Measurements from ENCODE around the gene TEX29.

TEX29 gene

DNA sequence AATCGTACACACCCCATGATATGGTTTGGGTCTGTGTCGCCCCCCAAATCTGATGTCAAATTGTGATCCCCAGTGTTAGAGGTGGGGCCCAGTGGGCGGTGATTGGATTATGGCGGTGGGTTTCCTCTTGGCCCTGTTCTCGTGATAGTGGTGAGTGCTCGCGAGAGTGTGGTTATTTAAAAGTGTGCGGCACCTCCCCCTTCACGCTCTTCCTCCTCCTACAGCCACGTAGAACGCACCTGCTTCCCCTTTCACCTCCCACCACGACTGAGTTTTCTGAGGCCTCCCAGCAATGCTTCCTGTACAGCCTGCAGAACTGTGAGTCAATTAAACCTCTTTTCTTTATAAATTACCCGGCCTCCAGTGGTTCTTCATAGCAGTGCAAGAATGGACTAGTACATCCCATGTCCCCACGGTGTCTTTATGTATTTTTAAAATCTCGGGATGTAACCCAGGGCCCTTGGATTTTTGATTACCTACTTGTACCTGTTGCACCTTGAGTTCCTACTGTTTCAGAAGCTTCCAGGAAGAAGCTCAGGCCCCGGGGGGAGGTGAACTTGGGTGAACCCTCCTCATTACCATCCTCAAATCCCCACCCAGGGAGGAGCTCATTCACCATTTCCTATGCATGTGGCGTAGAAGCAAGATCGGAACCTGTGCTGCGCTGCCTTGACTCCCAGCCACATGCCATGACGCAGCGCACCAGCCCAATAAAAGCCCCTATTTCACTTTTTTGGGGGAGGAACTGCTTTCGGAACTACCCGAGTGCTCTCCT is 52.4 kb downstream of the TEX29 start:
- no peak for DNase-seq

DNA sequence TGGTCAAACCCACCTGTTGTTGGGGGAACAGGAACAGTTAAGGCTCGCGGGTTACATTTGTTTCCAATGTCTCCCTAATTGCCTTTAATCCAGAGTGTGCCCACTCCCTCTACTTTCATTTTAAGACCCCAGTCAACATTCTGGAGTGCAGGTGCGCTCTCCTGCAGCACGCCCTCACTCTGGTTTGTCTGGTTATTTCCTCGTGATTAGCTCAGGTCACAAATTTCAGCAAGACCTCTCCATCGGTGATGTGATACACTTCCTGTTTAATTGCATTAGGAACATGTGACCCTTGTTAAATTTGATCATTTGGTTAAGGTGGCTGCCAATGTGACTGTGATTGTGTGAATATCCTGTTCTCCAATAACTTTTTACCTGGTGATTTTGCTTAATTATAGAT is 53.0 kb downstream of the TEX29 start:
- DNase-seq, result no peak

DNA sequence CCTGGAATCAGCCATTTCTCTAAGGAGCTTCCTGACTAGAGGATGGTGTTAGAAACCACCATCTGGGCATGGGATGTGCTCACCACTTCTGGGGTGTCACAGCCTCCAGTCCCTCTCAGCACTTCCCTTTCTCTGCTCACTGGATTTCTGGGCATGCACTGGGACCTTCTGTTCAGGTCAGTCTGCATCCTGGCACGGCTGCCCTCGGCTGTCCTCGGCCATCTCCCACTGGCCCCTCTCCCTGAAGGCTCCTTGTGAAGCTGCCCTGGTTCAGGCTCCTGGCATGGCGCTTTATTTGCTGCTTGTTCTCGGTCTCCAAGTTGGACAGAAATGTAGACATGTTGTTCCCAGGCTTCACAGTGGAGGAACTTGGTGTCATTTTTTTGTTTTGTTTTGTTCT is 60.0 kb downstream of the TEX29 start:
- DNase-seq, result no peak

DNA sequence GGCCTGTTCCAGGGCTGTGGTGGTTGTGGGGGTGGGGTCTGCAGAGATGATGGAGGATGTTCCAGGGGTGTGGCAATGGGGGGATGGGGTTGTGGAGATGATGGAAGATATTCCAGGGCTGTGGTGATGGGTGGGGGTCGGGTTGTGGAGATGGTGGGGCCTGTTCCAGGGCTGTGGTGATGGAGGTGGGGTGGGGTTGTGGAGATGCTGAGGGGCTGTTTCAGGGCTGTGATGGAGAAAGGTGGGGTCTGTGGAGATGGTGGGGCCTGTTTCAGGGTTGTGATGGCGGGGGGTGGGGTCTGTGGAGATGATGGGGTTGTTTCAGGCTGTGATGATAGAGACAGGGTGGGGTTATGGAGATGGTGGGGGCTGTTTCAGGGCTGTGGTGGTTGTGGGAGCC is 62.0 kb downstream of the TEX29 start:
- DNase-seq, result no peak

DNA sequence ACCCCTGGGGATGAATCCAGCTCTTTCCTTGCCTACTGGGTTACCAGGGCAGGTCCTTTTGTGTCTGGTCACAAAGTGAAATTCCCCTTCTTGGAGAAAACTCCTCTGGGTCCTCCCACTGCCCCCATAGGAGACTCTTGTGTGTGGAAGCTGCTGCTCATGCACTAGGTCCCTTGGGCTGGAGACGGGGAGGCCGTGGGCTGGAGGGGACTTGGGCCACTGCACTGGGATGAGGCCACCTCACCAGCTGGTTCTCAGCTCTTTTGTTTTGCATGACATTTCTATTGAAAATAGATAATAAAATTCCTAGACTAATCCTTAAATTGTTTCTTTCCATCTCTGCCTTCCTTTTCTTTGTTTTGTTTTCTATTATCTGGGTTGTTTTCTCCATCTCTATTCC is 62.4 kb downstream of the TEX29 start:
- DNase-seq, result no peak

DNA sequence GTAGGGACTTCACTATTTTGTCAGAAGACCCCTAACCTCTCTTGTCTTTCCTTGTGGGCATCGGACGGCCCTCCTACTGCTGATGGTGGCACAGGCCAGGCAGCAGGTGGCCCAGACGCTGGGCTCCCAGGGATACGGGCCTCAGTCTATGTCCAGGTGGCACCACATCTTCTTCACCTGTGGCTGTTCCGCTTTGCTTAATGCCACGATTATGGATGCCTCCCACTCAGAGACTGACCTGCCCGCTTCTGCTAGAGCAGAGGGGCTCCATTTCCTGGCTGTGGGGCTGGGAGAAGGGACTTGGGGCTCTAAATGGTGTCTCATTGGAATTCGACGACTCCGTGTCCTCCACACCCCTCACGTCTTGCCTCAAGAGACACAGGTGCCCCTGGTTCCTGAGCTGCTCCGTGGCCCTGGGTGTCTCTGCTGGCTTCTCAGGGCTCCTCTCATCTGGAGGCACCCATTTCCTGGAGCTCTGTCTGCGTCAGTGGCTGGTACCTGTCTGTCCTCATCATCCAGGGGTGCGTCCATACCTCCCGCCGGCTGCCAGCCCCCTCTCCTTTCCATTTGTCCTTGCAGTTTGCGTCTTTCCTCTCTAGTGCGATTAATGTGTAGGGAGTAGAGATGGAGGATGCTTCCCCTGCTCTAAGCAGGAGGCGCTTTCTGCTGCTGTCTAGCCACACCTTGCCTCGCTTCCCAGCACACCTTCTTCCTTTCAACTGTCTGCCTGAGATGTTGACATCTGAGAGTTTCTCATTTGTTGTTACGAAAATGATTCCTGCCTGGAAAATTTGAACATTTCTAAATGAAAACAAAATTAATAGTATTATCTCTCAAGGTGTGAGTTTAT is 63.4 kb downstream of the TEX29 start:
- no peak for DNase-seq

DNA sequence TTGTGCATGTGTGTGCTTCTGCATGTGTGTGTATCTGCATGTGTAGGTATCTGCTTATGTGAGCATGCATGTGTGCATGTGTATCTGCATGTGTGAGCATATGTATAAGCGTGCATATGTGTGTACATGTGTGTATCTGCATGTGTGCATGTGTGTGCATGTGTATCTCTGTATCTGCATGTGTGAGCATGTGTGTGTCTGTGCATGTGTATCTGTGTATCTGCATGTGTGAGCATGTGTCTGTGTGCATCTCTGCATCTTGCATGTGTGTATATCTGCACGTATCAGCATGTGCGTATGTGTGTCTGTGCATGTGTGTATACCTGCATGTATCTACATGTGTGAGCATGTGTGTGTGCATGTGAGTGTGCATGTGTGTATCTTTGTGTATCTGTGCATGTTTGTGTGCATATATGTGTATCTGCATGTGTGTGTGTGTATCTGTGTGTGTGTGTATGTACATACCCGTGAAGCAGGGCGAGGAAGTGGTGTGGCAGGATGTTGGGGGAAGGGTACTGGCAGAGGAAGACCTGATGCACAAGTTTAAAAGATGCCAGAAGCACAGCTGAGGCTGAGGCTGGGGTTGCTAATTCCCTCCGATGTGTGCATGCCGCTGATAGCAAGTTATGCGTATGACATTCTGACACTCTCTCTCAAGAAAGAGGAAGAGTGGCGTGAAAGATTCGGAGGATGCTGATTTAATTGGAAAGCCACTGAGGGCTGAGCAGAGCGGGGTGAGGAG is 64.2 kb downstream of the TEX29 start:
- no peak for DNase-seq

DNA sequence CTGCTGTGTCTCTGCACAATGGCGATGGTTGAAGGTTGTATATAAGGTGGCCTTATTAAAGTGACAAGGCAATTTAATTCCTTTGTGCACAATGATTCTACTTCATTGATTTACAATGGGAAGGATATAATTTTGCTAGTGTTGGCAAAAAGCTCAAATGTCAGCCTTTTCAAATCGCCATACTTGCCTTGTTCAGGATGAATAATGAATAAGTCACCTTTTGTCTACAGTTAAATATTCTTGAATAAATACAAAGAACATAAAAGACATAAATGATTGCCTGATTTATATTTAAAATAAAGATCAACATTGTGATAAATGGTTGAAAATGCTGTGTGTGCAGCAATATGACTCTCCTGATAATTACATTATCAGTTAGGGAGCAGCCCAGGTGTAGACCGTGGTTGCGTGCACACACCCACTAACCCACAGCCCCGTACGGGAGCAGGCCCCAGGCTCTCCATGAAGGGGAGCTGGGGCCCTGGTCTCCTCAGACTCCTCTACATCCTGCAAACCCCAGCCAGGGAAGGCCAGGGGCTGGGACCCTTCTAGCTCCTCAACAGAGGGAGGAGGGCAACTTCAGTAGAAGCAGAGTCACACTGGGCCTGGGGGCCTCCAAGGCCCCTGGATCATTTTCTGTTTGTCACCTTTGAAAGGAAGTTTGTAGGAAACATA is 64.9 kb downstream of the TEX29 start:
- no peak for DNase-seq

DNA sequence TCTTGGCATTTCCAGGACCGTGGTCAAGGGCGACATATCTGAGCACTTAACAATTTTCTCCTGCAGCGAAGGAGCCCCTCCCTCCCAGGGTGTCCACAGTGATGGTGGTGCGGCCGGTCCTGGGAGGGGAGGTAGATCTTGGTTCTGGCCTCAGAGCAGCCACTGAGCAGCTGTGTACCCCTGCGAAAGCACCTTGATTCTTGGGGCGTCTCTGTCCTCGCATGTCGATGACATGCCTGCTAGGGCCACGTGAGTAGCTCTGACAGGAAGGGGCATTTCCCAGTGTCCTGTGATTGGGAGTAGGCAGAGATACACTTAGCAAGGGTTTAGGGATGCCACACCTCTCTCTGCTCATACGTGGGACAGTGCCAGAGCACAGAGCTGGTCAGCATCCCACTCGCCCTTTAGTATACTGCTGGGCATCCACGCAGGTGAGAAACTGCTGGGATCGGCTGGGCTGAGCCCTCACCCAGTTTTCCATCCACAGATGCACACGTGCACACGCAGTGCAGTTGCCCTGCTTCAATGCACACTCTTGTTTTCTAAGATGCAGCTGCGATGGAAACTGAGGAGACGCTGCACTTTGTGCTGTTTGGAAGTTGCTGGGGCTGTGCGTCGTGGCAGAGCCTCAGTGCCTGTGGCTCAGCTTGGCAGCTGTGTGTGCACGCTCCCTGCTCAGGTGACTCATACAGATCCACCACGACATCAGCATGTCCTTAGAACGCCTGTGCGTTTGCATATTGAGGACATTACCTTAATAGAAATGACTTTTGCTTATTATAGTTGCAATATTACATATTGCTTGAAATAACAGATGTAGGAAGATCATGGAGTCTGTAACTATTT is 66.8 kb downstream of the TEX29 start:
- DNase-seq, result no peak

DNA sequence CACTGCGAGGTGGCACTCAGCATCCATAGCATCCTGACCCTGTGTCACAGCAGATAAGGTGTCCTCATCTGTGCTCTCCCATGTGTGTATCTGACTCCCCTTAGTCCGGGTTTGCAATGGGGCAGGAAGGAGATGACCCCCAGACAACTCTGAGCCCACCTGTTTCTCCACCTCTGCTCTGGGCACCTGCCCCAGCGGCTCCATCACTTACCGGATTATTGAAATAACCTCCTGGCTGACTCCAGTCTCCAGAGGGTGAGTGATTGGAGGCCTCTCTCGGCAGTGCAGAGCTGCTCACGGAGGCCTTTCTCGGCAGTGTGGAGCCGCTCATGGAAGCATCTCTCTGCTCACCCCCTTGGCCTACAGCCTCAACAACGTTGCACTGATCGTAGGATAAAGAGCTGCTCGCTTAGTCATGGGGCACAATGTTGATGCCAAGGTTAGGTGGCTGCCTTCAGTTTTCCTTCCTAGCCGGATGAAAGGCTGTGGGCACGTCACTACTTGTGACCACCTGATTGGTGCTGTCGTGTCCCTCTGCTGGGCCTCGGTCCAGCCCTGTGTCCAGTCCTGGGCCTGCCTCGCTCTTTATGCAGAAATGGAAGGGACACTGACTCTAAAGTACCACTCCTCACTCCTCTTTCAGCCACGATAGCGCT is 67.6 kb downstream of the TEX29 start:
- DNase-seq, result no peak

DNA sequence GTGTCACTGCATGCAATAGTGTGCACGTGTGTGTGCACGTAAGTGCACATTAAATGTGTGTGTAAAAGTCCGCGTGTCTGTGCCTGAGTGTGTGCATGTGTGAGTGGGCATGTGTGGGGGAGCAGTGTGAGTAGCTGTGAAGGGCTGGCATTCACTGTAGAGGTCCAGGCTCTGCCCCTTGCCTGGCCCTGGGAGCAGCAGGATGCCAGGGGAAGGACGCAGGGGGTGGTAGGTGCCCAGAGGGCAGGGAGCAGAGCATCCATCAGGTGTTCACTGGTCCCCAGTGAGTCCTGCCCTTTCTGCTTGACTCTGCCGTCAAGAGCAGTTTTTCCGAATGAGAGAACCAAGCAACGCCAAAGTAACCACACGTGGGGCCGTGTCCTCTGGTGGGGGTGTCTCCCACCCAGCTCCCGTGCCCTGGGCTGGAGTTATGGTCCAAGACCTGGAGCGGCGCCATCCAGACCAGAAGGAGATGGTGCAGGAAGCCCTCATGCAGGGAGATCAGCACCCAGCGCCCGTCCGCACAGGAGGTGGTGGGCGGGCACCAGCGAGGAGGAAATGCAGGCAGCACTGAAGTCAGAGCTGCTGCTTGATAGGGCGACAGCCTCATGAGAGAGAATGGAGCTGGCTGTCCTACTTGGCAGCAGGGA is 68.5 kb downstream of the TEX29 start:
- peak; percentile 49 for DNase-seq

DNA sequence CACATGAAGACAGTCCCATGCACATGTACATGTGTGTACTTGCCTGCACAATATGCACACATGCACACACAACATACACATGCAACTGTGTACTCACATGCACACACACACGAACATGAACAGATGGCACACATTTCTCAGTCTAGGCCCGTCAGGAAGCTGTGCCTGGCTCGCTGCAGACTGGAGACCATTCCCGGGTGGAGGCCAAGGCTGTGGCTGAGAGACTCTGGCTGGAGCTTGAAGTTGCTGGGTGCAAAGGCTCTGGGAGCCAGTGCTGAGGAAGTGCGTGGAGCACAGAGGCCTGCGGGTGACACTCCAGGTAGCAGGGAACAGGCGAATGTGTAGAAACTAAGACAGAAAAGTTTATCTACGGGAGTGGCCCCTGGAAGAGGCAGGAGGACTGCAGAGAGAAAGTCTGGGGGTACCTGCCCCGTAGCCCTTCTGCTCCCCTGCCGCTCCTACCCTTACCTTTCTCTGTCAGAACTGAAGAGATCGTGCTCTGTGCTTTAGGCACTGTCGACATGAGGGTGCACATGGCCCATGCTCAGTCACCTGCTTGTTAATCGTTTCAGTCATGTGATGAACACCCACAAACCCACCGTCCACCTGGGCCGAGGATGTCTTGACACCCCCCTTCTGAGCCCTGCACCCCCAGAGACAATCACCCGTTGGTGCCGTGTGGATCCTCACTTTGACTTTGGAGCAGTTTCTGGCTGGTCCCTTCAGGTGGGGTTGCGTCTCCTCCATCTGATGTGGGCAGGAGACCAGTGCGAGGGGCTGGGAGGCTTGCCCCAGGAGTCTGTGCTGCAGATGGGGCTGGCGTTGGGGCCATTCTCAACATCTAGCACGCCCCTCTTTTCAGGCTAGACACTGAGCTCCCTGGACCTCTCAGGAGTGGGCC is 69.4 kb downstream of the TEX29 start:
- DNase-seq, result no peak

DNA sequence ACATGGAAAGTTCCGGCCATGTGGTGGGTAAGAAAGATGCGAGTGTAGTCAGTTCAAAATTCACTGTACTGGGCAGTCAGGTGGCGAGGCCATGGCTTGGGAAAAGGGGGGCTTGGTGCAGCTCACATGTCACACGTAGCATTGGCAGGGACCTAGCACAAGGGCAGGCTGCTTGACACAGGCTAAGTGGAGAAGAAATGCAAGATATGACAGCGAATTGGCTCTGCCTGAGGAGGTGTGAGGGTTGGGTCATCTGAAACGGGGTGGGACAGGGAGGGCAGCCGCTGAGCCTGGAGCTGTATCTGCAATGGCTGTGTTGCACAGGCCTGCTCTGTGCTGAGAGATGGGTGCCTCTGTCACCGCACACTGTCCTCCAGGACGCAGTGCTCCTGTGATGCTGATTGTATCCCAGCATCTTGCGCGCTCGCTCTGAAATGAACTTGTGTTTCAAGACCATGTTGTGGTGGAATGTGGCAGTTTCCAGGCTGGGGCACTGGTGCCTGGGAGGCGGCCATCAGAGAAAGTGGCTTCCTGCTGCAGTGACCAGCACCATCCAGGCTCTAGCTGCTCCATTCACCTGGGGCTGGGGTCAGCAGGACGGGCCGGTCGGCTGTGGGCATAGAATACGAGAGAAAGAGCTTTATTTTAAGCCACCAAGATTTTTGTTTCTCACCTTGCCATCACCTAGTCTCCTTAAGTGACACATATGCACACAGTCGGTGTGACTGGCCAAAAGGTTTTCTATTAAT is 70.3 kb downstream of the TEX29 start:
- no peak for DNase-seq

DNA sequence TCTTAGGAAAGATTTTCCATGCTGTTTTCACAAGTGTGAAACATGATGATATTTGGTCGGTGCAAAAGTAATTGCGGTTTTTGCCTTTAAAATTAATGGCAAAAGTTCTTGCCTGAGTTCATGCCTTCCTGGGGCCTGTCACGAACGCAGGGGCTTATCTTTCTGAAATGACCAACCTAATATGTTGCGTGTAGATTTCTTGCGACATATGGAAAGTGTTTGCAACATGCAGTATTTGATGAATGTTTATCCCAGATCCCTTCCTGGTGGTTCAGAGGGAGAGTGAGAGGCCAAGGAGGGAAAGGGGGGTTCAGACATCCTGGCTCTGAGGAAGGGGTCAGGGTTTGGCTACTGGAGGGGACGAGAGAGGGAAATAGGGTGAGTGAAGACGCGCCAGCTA is 72.0 kb downstream of the TEX29 start:
- no peak for DNase-seq

DNA sequence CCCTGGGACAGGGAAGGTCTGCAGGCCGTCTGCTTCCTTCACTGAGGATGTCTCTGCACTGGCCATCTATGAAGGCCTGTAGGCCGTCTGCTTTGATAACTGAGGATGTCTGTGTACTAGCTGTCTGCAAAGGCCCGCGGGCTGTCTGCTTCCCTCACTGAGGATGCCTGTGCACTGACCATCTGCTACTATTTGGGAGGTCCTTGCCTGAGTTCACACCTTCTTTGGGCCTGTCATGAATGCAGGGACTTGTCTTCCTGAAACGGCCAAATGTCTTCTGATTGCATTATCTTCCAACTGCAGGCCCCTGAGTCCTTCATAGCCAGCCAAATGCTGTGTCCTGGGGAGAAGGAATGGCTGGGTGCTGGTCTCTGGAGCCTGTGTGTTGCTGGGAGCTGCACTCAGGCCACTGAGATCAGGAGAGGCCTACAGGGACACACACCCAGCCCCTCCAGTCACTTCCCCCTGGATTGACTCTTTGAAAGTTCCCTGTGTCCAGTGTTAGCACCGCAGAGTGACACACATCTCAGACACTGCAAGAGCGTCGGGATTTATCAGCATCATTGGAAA is 72.9 kb downstream of the TEX29 start:
- DNase-seq, result no peak

All from activated naive CD4-positive, alpha-beta T cell treated with anti-CD3 and anti-CD28 coated beads, Interleukin-2, amount 50 U/mL, for 16 hours (primary cell).